ENCODE results near the gene PAPPA. TPM values are rescaled to one million over a fixed set of nuclear protein-coding genes. Genes with fewer than 3 reads are reported as not detected.

The PAPPA gene
- total RNA-seq, 1 donor from 2014 or later = 2.9 TPM

DNA sequence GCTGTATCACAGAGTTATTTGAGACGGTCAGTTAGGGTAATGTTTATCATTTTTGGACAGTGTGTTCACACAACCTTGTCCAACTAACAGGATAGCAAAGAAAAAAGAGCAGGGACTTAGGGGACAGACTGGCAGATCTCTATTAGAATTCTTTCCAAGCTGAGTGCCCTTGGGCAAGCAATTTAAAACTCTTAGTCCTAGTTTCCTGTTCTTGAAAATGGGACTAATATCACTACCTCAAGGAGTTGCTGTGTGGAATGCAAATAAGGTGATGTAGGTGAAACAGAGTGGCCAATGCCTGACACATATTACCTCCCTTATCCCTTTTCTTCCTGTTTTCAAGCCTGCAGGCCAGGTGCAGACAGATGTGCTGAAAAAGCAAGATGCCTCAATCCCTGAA, 186.7 kb downstream of the PAPPA start:
- Histone ChIP-seq H3K36me3 (no peaks in the 10 kb centered on the region), H3K27me3 (no peaks in the 10 kb centered on the region)

GRCh38 chr9:116342061-116342460, 188.5 kb downstream of the PAPPA start:
- no peak overlapping the region for H3K4me3 ChIP-seq
- no peaks in the 10 kb centered on the region for H3K4me1 ChIP-seq
- H3K9me3 ChIP-seq = no peaks in the 10 kb centered on the region
- TF ChIP-seq, protein P1, sequence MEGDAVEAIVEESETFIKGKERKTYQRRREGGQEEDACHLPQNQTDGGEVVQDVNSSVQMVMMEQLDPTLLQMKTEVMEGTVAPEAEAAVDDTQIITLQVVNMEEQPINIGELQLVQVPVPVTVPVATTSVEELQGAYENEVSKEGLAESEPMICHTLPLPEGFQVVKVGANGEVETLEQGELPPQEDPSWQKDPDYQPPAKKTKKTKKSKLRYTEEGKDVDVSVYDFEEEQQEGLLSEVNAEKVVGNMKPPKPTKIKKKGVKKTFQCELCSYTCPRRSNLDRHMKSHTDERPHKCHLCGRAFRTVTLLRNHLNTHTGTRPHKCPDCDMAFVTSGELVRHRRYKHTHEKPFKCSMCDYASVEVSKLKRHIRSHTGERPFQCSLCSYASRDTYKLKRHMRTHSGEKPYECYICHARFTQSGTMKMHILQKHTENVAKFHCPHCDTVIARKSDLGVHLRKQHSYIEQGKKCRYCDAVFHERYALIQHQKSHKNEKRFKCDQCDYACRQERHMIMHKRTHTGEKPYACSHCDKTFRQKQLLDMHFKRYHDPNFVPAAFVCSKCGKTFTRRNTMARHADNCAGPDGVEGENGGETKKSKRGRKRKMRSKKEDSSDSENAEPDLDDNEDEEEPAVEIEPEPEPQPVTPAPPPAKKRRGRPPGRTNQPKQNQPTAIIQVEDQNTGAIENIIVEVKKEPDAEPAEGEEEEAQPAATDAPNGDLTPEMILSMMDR (IDR thresholded peaks at IDR 0.05) = no peak
- ATAC-seq = no peak
- no peak overlapping the region for H3K27ac ChIP-seq
- no peak for DNase-seq
- intact Hi-C loops (cut with DNase I) = no loop called here
- H3K36me3 ChIP-seq = no peaks in the 10 kb centered on the region
- H3K27me3 ChIP-seq = no peaks in the 10 kb centered on the region

More for the DNA sequence above, 186.7 kb downstream of the PAPPA start:
- intact Hi-C loops (cut with DNase I) = no loop called here
- no peak for ATAC-seq
- H3K4me3 ChIP-seq = no peak overlapping the region
- H3K9me3 ChIP-seq = no peaks in the 10 kb centered on the region
- no peaks in the 10 kb centered on the region for H3K4me1 ChIP-seq
- no peak overlapping the region for H3K27ac ChIP-seq
- TF ChIP-seq, protein P1 (IDR thresholded peaks at IDR 0.05) = no peak
- DNase-seq = no peak

DNA sequence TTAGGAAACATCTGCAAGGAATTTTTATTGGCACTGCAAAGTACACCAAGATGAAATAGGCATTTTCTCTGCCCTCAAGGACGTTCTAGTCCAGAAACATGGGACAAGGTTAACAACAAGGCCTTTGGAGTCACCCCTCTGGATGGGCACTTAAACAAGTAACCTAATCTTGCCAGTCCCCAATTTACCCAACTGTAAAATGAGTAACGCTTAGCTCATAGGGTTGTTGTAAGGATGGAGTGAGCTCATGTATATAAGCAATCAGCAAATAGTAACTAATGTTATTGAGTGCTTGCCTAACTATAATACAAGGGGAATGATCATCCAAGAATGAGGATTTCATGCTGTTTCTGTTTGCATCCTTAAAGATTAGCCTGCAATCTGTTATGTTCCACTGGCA, 189.3 kb downstream of the PAPPA start:
- TF ChIP-seq, protein P1 (IDR thresholded peaks at IDR 0.05) = no peak
- no peaks in the 10 kb centered on the region for H3K27me3 ChIP-seq
- H3K36me3 ChIP-seq = no peaks in the 10 kb centered on the region
- ATAC-seq (no peak), DNase-seq (no peak)
- intact Hi-C loops (cut with DNase I) = no loop called here
- H3K4me3 ChIP-seq = no peak overlapping the region
- no peaks in the 10 kb centered on the region for H3K9me3 ChIP-seq
- no peak overlapping the region for H3K27ac ChIP-seq
- no peaks in the 10 kb centered on the region for H3K4me1 ChIP-seq

DNA sequence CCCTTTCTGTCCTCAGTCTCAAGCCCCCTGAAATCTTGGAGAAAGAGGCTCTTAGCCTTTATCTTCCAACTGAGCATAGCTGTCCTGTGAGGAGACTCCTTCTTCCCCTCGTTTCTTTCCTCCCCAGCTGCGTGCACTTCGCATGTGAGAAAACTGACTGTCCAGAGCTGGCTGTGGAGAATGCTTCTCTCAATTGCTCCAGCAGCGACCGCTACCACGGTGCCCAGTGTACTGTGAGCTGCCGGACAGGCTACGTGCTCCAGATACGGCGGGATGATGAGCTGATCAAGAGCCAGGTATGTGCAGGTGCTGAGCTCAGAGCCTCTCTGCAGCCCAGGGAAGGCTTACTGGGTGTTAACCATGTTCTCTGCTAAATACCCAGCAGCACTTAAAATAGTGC, 190.8 kb downstream of the PAPPA start:
- Histone ChIP-seq H3K36me3 (no peaks in the 10 kb centered on the region), H3K27ac (no peak overlapping the region), H3K4me3 (no peak overlapping the region), H3K9me3 (no peaks in the 10 kb centered on the region), H3K4me1 (no peaks in the 10 kb centered on the region), H3K27me3 (no peaks in the 10 kb centered on the region)
- TF ChIP-seq, protein P1 (IDR thresholded peaks at IDR 0.05) = no peak
- intact Hi-C loops (cut with DNase I) = no loop called here
- ATAC-seq (no peak), DNase-seq (no peak)

GRCh38 chr9:116345393-116345792, 191.8 kb downstream of the PAPPA start:
- Histone ChIP-seq H3K4me3 (no peak overlapping the region), H3K36me3 (no peaks in the 10 kb centered on the region), H3K27me3 (no peaks in the 10 kb centered on the region), H3K9me3 (no peaks in the 10 kb centered on the region), H3K27ac (no peak overlapping the region), H3K4me1 (no peaks in the 10 kb centered on the region)
- TF ChIP-seq, protein P1 (IDR thresholded peaks at IDR 0.05) = no peak
- intact Hi-C loops (cut with DNase I) = no loop called here
- DNase-seq (no peak), ATAC-seq (no peak)

- Histone ChIP-seq H3K4me1 (no peaks in the 10 kb centered on the region), H3K27me3 (no peaks in the 10 kb centered on the region), H3K4me3 (no peak overlapping the region), H3K9me3 (no peaks in the 10 kb centered on the region), H3K27ac (no peak overlapping the region), H3K36me3 (no peaks in the 10 kb centered on the region)
- ATAC-seq (no peak), DNase-seq (no peak)
- TF ChIP-seq, protein P1 (IDR thresholded peaks at IDR 0.05) = no peak
- intact Hi-C loops (cut with DNase I) = no loop called here
Measured at GRCh38 chr9:116345817-116346216, 192.2 kb downstream of the PAPPA start.

All from upper lobe of right lung (tissue), 1 donor.